Stimulated activated CD4-positive, alpha-beta T cell treated with anti-CD3 and anti-CD28 coated beads, Interleukin-4, amount 100 ng/mL, for 4 hours (primary cell): ENCODE data around the gene RETREG2.

Source experiments
- DNase-seq, 2 experiments: peaks; one replicate each; pipeline ENCODE4 v3.0.0-alpha.2; 2020

Gene RETREG2

GRCh38 chr2:219218217-219218731 lies 40.2 kb downstream of the RETREG2 start:
- peak in 1 of 2 experiments; percentile 20 for DNase-seq

GRCh38 chr2:219218732-219219701 lies 40.9 kb downstream of the RETREG2 start, which contains the start of gene ABCB6:
Gene ABCB6, minus strand, starts transcription at chr2:219218958. Its CDS starts 285 bp downstream, at chr2:219218673.
- DNase-seq = peak; percentile 88 to 91

DNA sequence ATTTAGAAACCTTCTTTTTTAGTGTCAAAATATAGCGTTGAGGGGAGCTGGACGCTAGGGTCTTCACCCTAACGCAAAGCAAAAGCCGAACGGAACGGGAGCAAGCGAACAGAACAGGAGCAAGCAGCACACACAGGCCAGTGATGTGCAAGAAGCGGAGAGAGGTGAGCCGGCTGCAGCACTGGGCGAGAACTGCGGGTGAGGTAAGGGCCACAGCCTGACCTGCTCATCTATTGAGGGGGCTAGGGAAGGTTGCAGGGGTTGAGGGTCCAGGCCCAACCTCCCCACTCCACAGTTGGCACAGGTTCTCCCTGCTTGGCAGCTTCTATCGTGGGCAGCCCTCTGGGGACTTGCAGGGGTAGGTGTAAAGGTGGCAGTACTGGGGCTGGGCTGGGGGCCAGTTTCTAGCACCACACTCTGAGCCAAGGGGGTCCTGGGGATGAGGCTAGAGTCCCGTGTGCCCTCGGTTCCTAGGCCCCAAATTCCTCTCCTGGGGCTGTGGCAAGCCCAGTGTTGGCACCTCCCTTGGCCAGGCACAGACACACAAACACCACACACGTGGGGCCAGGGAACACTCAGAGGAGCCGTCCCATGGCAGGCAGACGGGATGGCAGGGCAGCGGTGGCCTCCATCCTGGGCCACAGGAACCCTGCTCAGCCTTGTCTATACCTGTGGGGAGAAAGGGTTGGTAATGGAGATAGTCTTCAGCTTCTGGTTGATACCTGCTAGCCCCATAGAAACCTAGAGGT lies 41.9 kb downstream of the RETREG2 start:
- no peak for DNase-seq

DNA sequence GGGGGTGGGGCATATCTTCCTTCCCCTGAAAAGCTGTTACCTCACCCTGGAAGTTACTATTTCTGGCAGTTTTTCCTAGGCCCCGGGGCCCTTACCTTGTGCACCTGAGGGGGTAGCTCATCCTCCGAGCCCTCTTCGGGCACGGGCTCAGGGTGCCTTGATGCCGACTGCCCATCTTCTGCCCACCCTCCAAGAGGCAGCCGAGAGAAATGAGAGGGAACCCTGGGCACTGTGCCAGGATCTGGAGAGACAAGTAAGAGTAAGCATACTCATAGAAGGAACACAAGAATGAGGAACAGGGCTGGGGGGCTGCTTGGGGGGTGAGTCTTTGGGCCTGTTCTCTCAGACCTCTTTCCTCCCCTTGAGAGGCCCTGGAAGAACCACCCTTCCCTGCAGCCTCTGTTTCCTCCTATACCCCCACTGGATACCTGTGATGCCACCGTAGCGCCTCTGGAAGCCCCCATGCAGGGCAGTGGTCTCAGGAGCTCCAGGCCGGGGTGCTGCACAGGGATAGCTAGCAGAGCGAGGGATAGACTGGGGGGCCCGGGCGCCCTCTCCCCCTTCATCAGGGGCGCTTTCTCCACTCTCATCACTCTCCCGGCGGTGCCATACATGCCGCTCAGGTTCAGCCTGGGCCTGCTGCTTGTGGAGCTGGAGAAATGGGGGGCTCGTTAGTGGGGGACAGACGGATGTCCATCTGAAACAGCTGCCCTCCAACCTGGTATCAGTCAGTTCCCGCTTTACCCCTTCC lies 42.8 kb downstream of the RETREG2 start:
- no peak for DNase-seq

- DNase-seq = no peak
Observed at GRCh38 chr2:219221957-219222518, 44.0 kb downstream of the RETREG2 start.

GRCh38 chr2:219223831-219224610 lies 45.9 kb downstream of the RETREG2 start:
- no peak for DNase-seq

- DNase-seq = no peak
Observed at GRCh38 chr2:219225350-219225749, 47.3 kb downstream of the RETREG2 start.

GRCh38 chr2:219228041-219228910 lies 50.2 kb downstream of the RETREG2 start:
- no peak for DNase-seq

DNA sequence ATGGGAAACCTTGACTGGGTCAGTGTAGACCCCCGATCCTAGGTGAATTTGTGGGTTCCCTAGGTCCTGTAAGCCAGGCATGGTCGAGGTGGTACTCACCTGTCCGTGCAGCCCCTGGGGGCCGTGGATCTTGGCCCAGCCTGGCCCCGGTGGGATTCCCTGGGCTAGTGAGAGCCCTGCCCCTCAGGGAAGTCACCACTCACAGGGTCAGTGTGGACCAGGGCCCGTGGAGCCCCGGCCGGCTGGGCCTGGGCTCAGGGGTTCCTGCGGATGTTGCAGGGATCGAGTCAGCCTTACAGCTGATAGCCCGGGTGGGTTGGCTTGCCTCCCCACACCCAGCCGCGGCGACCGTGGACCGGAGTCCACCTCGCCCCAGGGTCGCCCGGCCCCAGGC lies 50.8 kb downstream of the RETREG2 start:
- DNase-seq = no peak

DNA sequence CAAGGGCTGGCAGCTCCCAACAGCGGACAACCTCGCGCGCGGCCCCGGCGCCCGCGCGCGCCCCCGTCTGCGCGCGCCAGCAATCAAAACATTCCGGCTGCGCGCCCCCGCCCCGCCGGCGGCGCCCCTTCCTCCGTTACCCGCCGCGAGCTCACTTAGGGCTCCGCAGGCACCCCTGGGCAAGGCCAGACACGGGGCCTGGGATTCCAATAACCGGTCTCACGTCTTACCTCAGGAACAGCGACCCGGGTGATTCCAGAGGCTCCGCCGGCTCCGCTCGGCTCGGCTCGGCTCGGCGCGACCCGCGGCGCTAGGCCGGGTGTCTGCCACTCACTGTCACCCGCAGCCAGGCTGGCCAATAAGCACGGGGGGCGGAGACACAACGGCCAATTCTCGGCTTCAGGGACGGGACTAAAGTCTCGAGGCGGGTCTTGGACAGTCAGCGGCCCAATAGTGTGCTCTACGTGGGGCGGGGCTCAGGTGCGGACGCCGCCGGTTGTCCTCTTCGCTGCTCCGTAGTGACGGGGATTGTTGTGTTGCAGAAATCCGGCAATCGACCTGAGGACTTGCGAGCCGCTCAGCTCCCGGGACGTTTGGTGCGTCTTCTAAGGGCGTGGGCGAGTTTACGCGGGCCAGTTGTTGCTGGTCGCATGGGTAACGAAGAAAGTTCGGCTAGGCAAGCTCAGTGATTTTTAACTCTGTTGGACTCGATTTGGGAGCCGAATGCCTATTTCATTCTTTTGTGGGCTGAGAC lies 51.4 kb downstream of the RETREG2 start, which contains the start of the genes ANKZF1 and ATG9A:
Gene ANKZF1, plus strand, starts transcription at position 502 of the 754 bp plus-strand sequence. CDS start 452 bp downstream, outside the sequence.
Gene ATG9A, minus strand, starts transcription at position 332 of the 754 bp plus-strand sequence. CDS start 1,612 bp downstream, outside the sequence.
- DNase-seq = peak; percentile 94 to 99

GRCh38 chr2:219230059-219230540 lies 52.0 kb downstream of the RETREG2 start:
- DNase-seq = peak; percentile 13 to 37

DNA sequence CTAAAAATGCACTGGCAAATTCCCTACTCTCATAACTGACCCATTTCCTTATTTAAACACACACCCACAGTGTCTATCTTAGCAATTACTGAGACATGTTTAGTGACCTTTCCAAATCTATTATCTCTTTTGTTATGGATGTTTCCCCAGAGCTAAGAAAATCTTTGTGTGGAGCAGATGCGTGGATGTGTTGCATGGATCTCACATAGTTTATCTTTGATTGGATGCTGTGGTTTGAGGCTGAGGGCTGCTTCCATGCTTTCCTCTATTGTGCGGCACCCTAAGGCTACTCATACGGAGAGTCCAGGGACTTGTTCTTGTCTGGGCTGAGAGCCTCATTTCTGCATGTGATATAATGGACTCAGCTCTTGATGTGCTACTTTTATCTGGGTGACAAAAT lies 56.3 kb downstream of the RETREG2 start:
- DNase-seq = no peak
